Neutrophil (primary cell): ENCODE measurements around the gene TEC.

Experiments used
- H3K27ac ChIP-seq: fragments of 200-600 bp; sonication (generic); 2 replicates; pipeline ENCODE4 v1.5.1; 2016; ENCODE audit warnings: mild to moderate bottlenecking, moderate library complexity
- H3K27me3 ChIP-seq: fragments of 200-600 bp; sonication (generic); 2 replicates; pipeline ENCODE4 v1.6.0; 2016; ENCODE audit warnings: mild to moderate bottlenecking
- H3K36me3 ChIP-seq: fragments of 200-600 bp; sonication (generic); 2 replicates; pipeline ENCODE4 v1.5.1; 2017
- H3K4me1 ChIP-seq, 2 experiments: fragments of 200-600 bp in 1 of 2; sonication (generic) in 1 of 2; 1 replicate in 1 of 2; 2 replicates in 1 of 2; pipeline versions ENCODE4 v1.5.1 to v1.6.1; 2013 to 2016; ENCODE audit warnings: low read depth in 1 of 2, low read length in 1 of 2, mild to moderate bottlenecking in 1 of 2, moderate library complexity in 1 of 2; ENCODE audit not compliant: control insufficient read depth in 1 of 2, insufficient read depth in 1 of 2
- H3K4me3 ChIP-seq, 2 experiments: fragments of 200-600 bp in 1 of 2; sonication (generic) in 1 of 2; 1 replicate in 1 of 2; 2 replicates in 1 of 2; pipeline ENCODE4 v1.5.1; 2013 to 2016; ENCODE audit warnings: low read depth in 1 of 2, low read length in 1 of 2, mild to moderate bottlenecking in 1 of 2, moderate library complexity in 1 of 2
- H3K9me3 ChIP-seq: fragments of 200-600 bp; sonication (generic); 2 replicates; pipeline ENCODE4 v1.5.1; 2016
- CTCF ChIP-seq: fragments of 200-600 bp; sonication (generic); IDR thresholded peaks from 2 replicates; pipeline ENCODE4 v1.5.1; 2016; ENCODE audit warnings: antibody characterized with exemption

Gene TEC

GRCh38 chr4:48110452-48110978 is 159.1 kb downstream of the TEC start:
- Histone ChIP-seq H3K36me3 (no peaks in the 10 kb centered on the region), H3K27ac (no peak overlapping the region), H3K27me3 (no peaks in the 10 kb centered on the region), H3K9me3 (no peaks in the 10 kb centered on the region), H3K4me3 (no peak overlapping the region), H3K4me1 (no peaks in the 10 kb centered on the region)
- TF ChIP-seq CTCF = no peak

- no peaks in the 10 kb centered on the region for H3K36me3 ChIP-seq
- no peaks in the 10 kb centered on the region for H3K4me1 ChIP-seq
- no peak overlapping the region for H3K27ac ChIP-seq
- no peaks in the 10 kb centered on the region for H3K9me3 ChIP-seq
- no peak overlapping the region for H3K4me3 ChIP-seq
- no peak for TF ChIP-seq CTCF
- no peaks in the 10 kb centered on the region for H3K27me3 ChIP-seq
Observed at GRCh38 chr4:48109413-48110263, 160.0 kb downstream of the TEC start.

GRCh38 chr4:48108309-48109073 is 161.1 kb downstream of the TEC start:
- Histone ChIP-seq H3K4me1 (no peaks in the 10 kb centered on the region), H3K36me3 (no peaks in the 10 kb centered on the region), H3K27ac (no peak overlapping the region), H3K27me3 (no peaks in the 10 kb centered on the region), H3K9me3 (no peaks in the 10 kb centered on the region), H3K4me3 (no peak overlapping the region)
- no peak for TF ChIP-seq CTCF

- H3K36me3 ChIP-seq = no peaks in the 10 kb centered on the region
- no peaks in the 10 kb centered on the region for H3K4me1 ChIP-seq
- no peak for TF ChIP-seq CTCF
- no peak overlapping the region for H3K27ac ChIP-seq
- H3K4me3 ChIP-seq = no peak overlapping the region
- H3K9me3 ChIP-seq = no peaks in the 10 kb centered on the region
- H3K27me3 ChIP-seq = no peaks in the 10 kb centered on the region
Observed at GRCh38 chr4:48105230-48105629, 164.4 kb downstream of the TEC start.

GRCh38 chr4:48103483-48104139 is 166.0 kb downstream of the TEC start:
- no peak overlapping the region for H3K27ac ChIP-seq
- H3K27me3 ChIP-seq = no peaks in the 10 kb centered on the region
- TF ChIP-seq CTCF = no peak
- no peaks in the 10 kb centered on the region for H3K4me1 ChIP-seq
- no peaks in the 10 kb centered on the region for H3K9me3 ChIP-seq
- H3K4me3 ChIP-seq = no peak overlapping the region
- no peaks in the 10 kb centered on the region for H3K36me3 ChIP-seq
